GM10266 (cell line): ENCODE results near the gene MORF4L2.

Experiments used
- DNase-seq: peaks from one replicate; pipeline ENCODE4 v3.0.0; 2012; ENCODE audit errors: extremely low spot score
- CTCF ChIP-seq: IDR thresholded peaks from 2 replicates; pipeline ENCODE4 v1.5.1; 2012; ENCODE audit warnings: mild to moderate bottlenecking, low read depth; ENCODE audit not compliant: control insufficient read depth, insufficient read depth; ENCODE audit errors: missing control alignments

The MORF4L2 gene

GRCh38 chrX:103628386-103629317 lies 57.8 kb downstream of the MORF4L2 start, which contains the start of gene TCEAL1:
TCEAL1 (plus strand) TSS chrX:103628975; CDS start chrX:103629917, 942 bp downstream.
- peak; percentile 17 for DNase-seq
- no peak for TF ChIP-seq CTCF

GRCh38 chrX:103626855-103627254 lies 59.6 kb downstream of the MORF4L2 start:
- no peak for TF ChIP-seq CTCF
- no peak for DNase-seq
